ENCODE data around the gene JSRP1.

JSRP1 gene

GRCh38 chr19:2266183-2266993, 10.2 kb upstream of the JSRP1 start:
- DNase-seq: no peak

- DNase-seq: no peak
Measured at GRCh38 chr19:2261438-2262172, 5.4 kb upstream of the JSRP1 start.

GRCh38 chr19:2260341-2260805, 4.2 kb upstream of the JSRP1 start:
- no peak for DNase-seq

- no peak for DNase-seq
Measured at GRCh38 chr19:2259336-2259735, 3.1 kb upstream of the JSRP1 start.

- DNase-seq: no peak
Measured at GRCh38 chr19:2255112-2255845, 938 bp downstream of the JSRP1 start.

- no peak for DNase-seq
Measured at GRCh38 chr19:2254064-2254872, 1.9 kb downstream of the JSRP1 start.

- DNase-seq: peak; percentile 63
Measured at GRCh38 chr19:2253106-2254063, 2.8 kb downstream of the JSRP1 start.

- DNase-seq: no peak
Measured at GRCh38 chr19:2252797-2253105, 3.5 kb downstream of the JSRP1 start.

- peak; percentile 67 for DNase-seq
Measured at GRCh38 chr19:2252055-2252796, 4.0 kb downstream of the JSRP1 start.

- DNase-seq: peak; percentile 79
Measured at GRCh38 chr19:2251106-2252054, 4.8 kb downstream of the JSRP1 start.

GRCh38 chr19:2250766-2251105, 5.5 kb downstream of the JSRP1 start:
- DNase-seq: no peak

- peak; percentile 37 for DNase-seq
Measured at GRCh38 chr19:2249880-2250765, 6.1 kb downstream of the JSRP1 start.

- no peak for DNase-seq
Measured at GRCh38 chr19:2249010-2249866, 7.0 kb downstream of the JSRP1 start, which contains the start of gene AMH. Gene AMH, plus strand, starts transcription at chr19:2249323. Its CDS starts 10 bp downstream, at chr19:2249333.

- DNase-seq: no peak
Measured at GRCh38 chr19:2248136-2249009, 7.8 kb downstream of the JSRP1 start.

GRCh38 chr19:2247433-2248101, 8.7 kb downstream of the JSRP1 start:
- DNase-seq: no peak
